GM19240 (cell line): Measurements from ENCODE around the gene AAK1.
A peak's percentile ranks its signal among the peaks of the same experiment; 100 is the strongest.
"Not testable (repeated sequence)": the region's sequence is repeated elsewhere in the genome, so short reads cannot be mapped to it uniquely, and the experiment has no call there.

Experiments
- DNase-seq: peaks from one replicate; pipeline ENCODE4 v3.0.0; 2011; ENCODE audit warnings: low spot score; ENCODE audit not compliant: insufficient read length

Gene AAK1

GRCh38 chr2:69456950-69457445, 186.5 kb downstream of the AAK1 start:
- no peak for DNase-seq

GRCh38 chr2:69456154-69456553, 187.4 kb downstream of the AAK1 start:
- DNase-seq, result no peak

- no peak for DNase-seq
These were observed 188.6 kb downstream of the AAK1 start for GRCh38 chr2:69454976-69455375.

- no peak for DNase-seq
These were observed 189.9 kb downstream of the AAK1 start for GRCh38 chr2:69453475-69454129.

- no peak for DNase-seq
These were observed 190.9 kb downstream of the AAK1 start for GRCh38 chr2:69452687-69453086.

- no peak for DNase-seq
These were observed 192.7 kb downstream of the AAK1 start for GRCh38 chr2:69450735-69451416.

GRCh38 chr2:69449906-69450305, 193.6 kb downstream of the AAK1 start:
- DNase-seq, result no peak

- DNase-seq, result not testable (repeated sequence)
These were observed 199.9 kb downstream of the AAK1 start for GRCh38 chr2:69443673-69444072.

- DNase-seq, result not testable (repeated sequence)
These were observed 204.0 kb downstream of the AAK1 start for GRCh38 chr2:69439499-69439898.

- DNase-seq, result no peak
These were observed 205.0 kb downstream of the AAK1 start for GRCh38 chr2:69438580-69438979.

- no peak for DNase-seq
These were observed 205.8 kb downstream of the AAK1 start for GRCh38 chr2:69437751-69438154.

GRCh38 chr2:69436938-69437750, 206.4 kb downstream of the AAK1 start, which contains the start of gene NFU1:
Gene NFU1 (minus strand): TSS chr2:69437435. CDS start chr2:69437422, 13 bp downstream.
- peak; percentile 88 for DNase-seq

- no peak for DNase-seq
These were observed 207.0 kb downstream of the AAK1 start for GRCh38 chr2:69436596-69436937.

- no peak for DNase-seq
These were observed 208.8 kb downstream of the AAK1 start for GRCh38 chr2:69434753-69435152.

GRCh38 chr2:69429491-69430183, 213.9 kb downstream of the AAK1 start:
- no peak for DNase-seq

GRCh38 chr2:69428981-69429380, 214.6 kb downstream of the AAK1 start:
- no peak for DNase-seq

- no peak for DNase-seq
These were observed 219.1 kb downstream of the AAK1 start for GRCh38 chr2:69424419-69424818.

GRCh38 chr2:69422198-69422597, 221.3 kb downstream of the AAK1 start:
- no peak for DNase-seq

GRCh38 chr2:69419111-69419510, 224.4 kb downstream of the AAK1 start:
- not testable (repeated sequence) for DNase-seq

- DNase-seq, result no peak
These were observed 227.4 kb downstream of the AAK1 start for GRCh38 chr2:69416147-69416546.
